GM18505 (cell line): Measurements from ENCODE around the gene CER1.

Experiments used
- ATAC-seq: cut with Tn5 transposase; IDR thresholded peaks from one replicate; pipeline ENCODE4 v1.9.1; 2021; ENCODE audit not compliant: unreplicated experiment
- POLR2A ChIP-seq: IDR thresholded peaks from 4 replicates; pipeline ENCODE4 v1.6.1; 2011; ENCODE audit warnings: borderline replicate concordance; ENCODE audit not compliant: insufficient read depth, insufficient read length; ENCODE audit errors: extremely low read depth

CER1 gene

GRCh38 chr9:14746626-14747025, 24.1 kb upstream of the CER1 start:
- ATAC-seq, result no peak
- TF ChIP-seq POLR2A, result no peak

GRCh38 chr9:14744768-14745167, 22.2 kb upstream of the CER1 start:
- ATAC-seq, result no peak

GRCh38 chr9:14741369-14741768, 18.8 kb upstream of the CER1 start:
- no peak for ATAC-seq
- TF ChIP-seq POLR2A, result no peak

More at GRCh38 chr9:14744768-14745167, 22.2 kb upstream of the CER1 start:
- no peak for TF ChIP-seq POLR2A

GRCh38 chr9:14733133-14733532, 10.6 kb upstream of the CER1 start:
- TF ChIP-seq POLR2A, result no peak
- no peak for ATAC-seq

GRCh38 chr9:14731294-14731981, 8.9 kb upstream of the CER1 start:
- no peak for ATAC-seq
- TF ChIP-seq POLR2A, result no peak

GRCh38 chr9:14730461-14730898, 7.9 kb upstream of the CER1 start:
- no peak for TF ChIP-seq POLR2A
- no peak for ATAC-seq

- no peak for ATAC-seq
- TF ChIP-seq POLR2A, result no peak
Observed at GRCh38 chr9:14723301-14723700, 768 bp upstream of the CER1 start.

GRCh38 chr9:14719231-14719923, 3.2 kb downstream of the CER1 start:
- no peak for TF ChIP-seq POLR2A
- no peak for ATAC-seq

- ATAC-seq, result no peak
- TF ChIP-seq POLR2A, result no peak
Observed at GRCh38 chr9:14715102-14715501, 7.4 kb downstream of the CER1 start.

- no peak for ATAC-seq
- no peak for TF ChIP-seq POLR2A
Observed at GRCh38 chr9:14713187-14713767, 9.3 kb downstream of the CER1 start.

GRCh38 chr9:14710804-14711203, 11.7 kb downstream of the CER1 start:
- TF ChIP-seq POLR2A, result no peak
- ATAC-seq, result no peak

- peak; percentile 61 for ATAC-seq
- TF ChIP-seq POLR2A, result no peak
Observed at GRCh38 chr9:14706530-14707140, 15.9 kb downstream of the CER1 start.

- no peak for ATAC-seq
- TF ChIP-seq POLR2A, result no peak
Observed at GRCh38 chr9:14705079-14705478, 17.5 kb downstream of the CER1 start.
